Neuronal stem cell (in vitro differentiated cells): ENCODE data around the gene MAB21L4.

ENCODE experiments used
- DNase-seq: peaks from one replicate; pipeline ENCODE4 v3.0.0-alpha.2; 2013; ENCODE audit warnings: low spot score
- H2AFZ ChIP-seq: one replicate; pipeline ENCODE4 v1.6.1; 2013; ENCODE audit warnings: mild to moderate bottlenecking, low read length, inconsistent platforms
- H2AK5ac ChIP-seq: 2 replicates; pipeline ENCODE4 v1.6.1; 2013; ENCODE audit warnings: low read depth, mild to moderate bottlenecking, inconsistent platforms, low read length, moderate library complexity, mixed read lengths
- H2BK120ac ChIP-seq: 2 replicates; pipeline ENCODE4 v1.6.1; 2013; ENCODE audit warnings: low read depth, mild to moderate bottlenecking, inconsistent platforms, low read length, moderate library complexity, mixed read lengths
- H2BK12ac ChIP-seq: one replicate; pipeline ENCODE4 v1.6.1; 2013; ENCODE audit warnings: low read length, inconsistent platforms
- H2BK15ac ChIP-seq: 2 replicates; pipeline ENCODE4 v1.6.1; 2013; ENCODE audit warnings: mild to moderate bottlenecking, low read length, inconsistent platforms, mixed read lengths
- H2BK5ac ChIP-seq: one replicate; pipeline ENCODE4 v1.6.1; 2013; ENCODE audit warnings: inconsistent platforms, mild to moderate bottlenecking, low read length, moderate library complexity
- H3K14ac ChIP-seq: one replicate; pipeline ENCODE4 v1.6.1; 2013; ENCODE audit warnings: low read length, inconsistent platforms
- H3K18ac ChIP-seq: 2 replicates; pipeline ENCODE4 v1.6.1; 2013; ENCODE audit warnings: low read length, inconsistent platforms
- H3K23ac ChIP-seq: 2 replicates; pipeline ENCODE4 v1.6.1; 2013; ENCODE audit warnings: low read depth, mild to moderate bottlenecking, mixed read lengths, low read length, inconsistent platforms; ENCODE audit not compliant: poor library complexity
- H3K27ac ChIP-seq: replicated peaks from 3 replicates; pipeline ENCODE4 v1.5.1; 2013; ENCODE audit warnings: low read length, inconsistent platforms
- H3K27me3 ChIP-seq, 3 experiments: 2 replicates each; pipeline ENCODE4 v1.6.1; 2013; ENCODE audit warnings: low read length in 3 of 3, mild to moderate bottlenecking in 2 of 3, inconsistent platforms in 1 of 3, low read depth in 1 of 3, mixed read lengths in 1 of 3, moderate library complexity in 1 of 3; ENCODE audit not compliant: control insufficient read depth in 3 of 3, insufficient read depth in 3 of 3
- H3K36me3 ChIP-seq, 2 donors: replicated peaks in 1 of 2; 2 replicates each; pipeline ENCODE4 v1.6.1; 2013; ENCODE audit warnings: low read length in 2 of 2; ENCODE audit not compliant: control insufficient read depth in 2 of 2, insufficient read depth in 2 of 2
- H3K4ac ChIP-seq: 2 replicates; pipeline ENCODE4 v1.6.1; 2013; ENCODE audit warnings: inconsistent platforms, mild to moderate bottlenecking, low read length, moderate library complexity
- H3K4me1 ChIP-seq, 2 donors: 1 replicate in 1 of 2; 2 replicates in 1 of 2; pipeline ENCODE4 v1.6.1; 2013; ENCODE audit warnings: low read length in 2 of 2, low read depth in 1 of 2; ENCODE audit not compliant: control insufficient read depth in 2 of 2, insufficient read depth in 1 of 2
- H3K4me2 ChIP-seq: one replicate; pipeline ENCODE4 v1.6.1; 2013; ENCODE audit warnings: mild to moderate bottlenecking, low read length, inconsistent platforms; ENCODE audit not compliant: insufficient read depth, poor library complexity, severe bottlenecking
- H3K4me3 ChIP-seq, 2 donors: 2 replicates each; pipeline ENCODE4 v1.5.1; 2013; ENCODE audit warnings: low read length in 2 of 2, mild to moderate bottlenecking in 2 of 2, inconsistent platforms in 1 of 2, moderate library complexity in 1 of 2
- H3K79me1 ChIP-seq: one replicate; pipeline ENCODE4 v1.6.1; 2013; ENCODE audit warnings: low read depth, mild to moderate bottlenecking, inconsistent platforms, low read length, moderate library complexity
- H3K9ac ChIP-seq: one replicate; pipeline ENCODE4 v1.6.1; 2013; ENCODE audit warnings: mild to moderate bottlenecking, low read depth, low read length, inconsistent platforms; ENCODE audit not compliant: poor library complexity
- H3K9me3 ChIP-seq, 2 donors: replicated peaks in 1 of 2; 2 replicates each; pipeline versions ENCODE3 to v1.6.1; 2013; ENCODE audit warnings: low read length in 2 of 2, mild to moderate bottlenecking in 2 of 2, inconsistent platforms in 1 of 2, low read depth in 1 of 2, mixed read lengths in 1 of 2, moderate library complexity in 1 of 2; ENCODE audit not compliant: control insufficient read depth in 2 of 2, insufficient read depth in 1 of 2
- H4K8ac ChIP-seq: one replicate; pipeline ENCODE4 v1.6.1; 2013; ENCODE audit warnings: low read depth, mild to moderate bottlenecking, inconsistent platforms, low read length, moderate library complexity
- H4K91ac ChIP-seq: one replicate; pipeline ENCODE4 v1.6.1; 2013; ENCODE audit warnings: low read length, low read depth, mild to moderate bottlenecking, inconsistent platforms; ENCODE audit not compliant: poor library complexity
- WGBS, 2 donors: extraction: QIAGEN DNeasy Blood & Tissue Kit; methylation state at CpG; one replicate each; pipeline ENCODE4 v1.1.7; 2013; ENCODE audit warnings: missing lambda C conversion rate in 2 of 2, mixed read lengths in 1 of 2; ENCODE audit not compliant: insufficient read length in 2 of 2, insufficient replicate concordance in 1 of 2; ENCODE audit errors: extremely low coverage in 2 of 2; 5-methylcytosine and 5-hydroxymethylcytosine counted together

MAB21L4 gene

GRCh38 chr2:240933966-240934700, 38.2 kb upstream of the MAB21L4 start:
- H2BK12ac ChIP-seq: no peak overlapping the region
- H3K36me3 ChIP-seq: no peaks in the 10 kb centered on the region
- H2BK15ac ChIP-seq: no peak overlapping the region
- no peak for DNase-seq
- no peak overlapping the region for H2BK5ac ChIP-seq
- H2AK5ac ChIP-seq: peak overlapping the region; percentile 60
- peak overlapping the region; percentile 2 for H3K18ac ChIP-seq
- no peak overlapping the region for H4K91ac ChIP-seq
- H3K4me3 ChIP-seq: no peak overlapping the region
- H3K23ac ChIP-seq: no peak overlapping the region
- no peaks in the 10 kb centered on the region for H3K4me1 ChIP-seq
- H3K27ac ChIP-seq: no peak overlapping the region
- H3K9ac ChIP-seq: no peak overlapping the region
- no CpG with 5 or more reads among the region's 23 CpGs for WGBS, 2 donors
- no peak overlapping the region for H3K4me2 ChIP-seq
- no peak overlapping the region for H2AFZ ChIP-seq
- no peak overlapping the region for H4K8ac ChIP-seq
- no peaks in the 10 kb centered on the region for H3K79me1 ChIP-seq
- peaks cover 0 to 48% (median 0%) of the 10 kb centered on the region in 3 experiments for H3K27me3 ChIP-seq
- H3K4ac ChIP-seq: no peak overlapping the region
- no peak overlapping the region for H2BK120ac ChIP-seq
- H3K9me3 ChIP-seq: peaks cover 0 to 6% of the 10 kb centered on the region in 2 donors
- peak overlapping the region; percentile 71 for H3K14ac ChIP-seq

DNA sequence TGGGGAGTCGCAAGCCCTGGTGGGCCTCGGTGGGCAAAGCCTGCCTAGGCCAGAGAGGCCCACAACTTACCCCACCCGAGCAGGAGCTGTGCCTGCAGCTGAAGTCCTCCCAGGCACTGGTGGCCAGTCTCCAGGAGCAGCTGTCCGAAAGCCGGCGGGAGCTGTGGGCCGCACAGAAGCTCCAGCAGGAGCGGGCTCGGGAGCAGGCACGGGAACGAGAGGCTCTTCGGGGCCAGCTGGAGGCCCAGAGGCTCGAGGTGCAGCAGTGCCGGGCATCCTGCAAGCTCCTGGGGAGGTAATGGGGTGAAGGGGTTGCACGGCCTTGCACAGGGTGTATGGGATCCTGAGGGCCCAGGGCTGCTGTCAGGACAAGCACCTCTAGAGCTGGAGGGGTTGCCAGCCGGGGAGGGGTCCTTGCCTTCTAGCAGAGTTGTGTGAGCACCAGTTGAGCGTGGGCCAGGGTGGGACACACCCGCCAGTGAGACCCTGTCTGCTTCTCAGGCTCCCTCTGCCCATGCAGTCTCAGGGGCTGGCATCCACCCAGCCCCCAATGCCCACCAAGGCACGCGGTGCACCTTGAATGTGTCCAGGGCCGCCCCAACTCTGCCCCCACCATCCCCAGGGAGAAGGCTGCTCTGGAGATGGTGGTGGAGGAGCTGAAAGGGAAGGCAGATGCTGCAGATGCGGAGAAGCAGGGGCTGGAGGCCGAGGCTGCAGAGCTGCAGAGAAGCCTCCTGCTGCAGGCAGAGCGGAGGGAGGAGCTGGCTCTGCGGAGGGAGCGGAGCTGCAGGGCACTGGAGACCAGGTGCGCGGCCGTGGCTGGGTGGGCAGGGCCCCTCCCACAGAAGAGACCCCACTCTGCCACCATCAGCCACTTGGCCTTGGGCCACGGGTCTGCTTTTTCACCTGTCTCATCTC, 37.4 kb upstream of the MAB21L4 start:
- Histone ChIP-seq H2BK12ac (peak overlapping the region; percentile 22), H3K4me1 (no peaks in the 10 kb centered on the region), H2BK120ac (peak overlapping the region; percentile 72), H3K79me1 (no peaks in the 10 kb centered on the region), H3K4ac (no peak overlapping the region), H3K9ac (peak overlapping the region; percentile 77), H4K8ac (no peak overlapping the region), H2BK15ac (no peak overlapping the region), H3K4me2 (no peak overlapping the region), H3K36me3 (no peaks in the 10 kb centered on the region), H3K9me3 (peaks cover 0 to 6% of the 10 kb centered on the region in 2 donors), H3K27me3 (peaks cover 0 to 56% (median 0%) of the 10 kb centered on the region in 3 experiments), H3K27ac (no peak overlapping the region), H3K14ac (peak overlapping the region; percentile 71), H3K23ac (no peak overlapping the region), H3K4me3 (no peak overlapping the region), H2AK5ac (peak overlapping the region; percentile 60), H2AFZ (no peak overlapping the region), H4K91ac (no peak overlapping the region), H2BK5ac (no peak overlapping the region), H3K18ac (peak overlapping the region; percentile 28)
- DNase-seq: no peak
- WGBS, 2 donors: no CpG with 5 or more reads among the region's 30 CpGs

DNA sequence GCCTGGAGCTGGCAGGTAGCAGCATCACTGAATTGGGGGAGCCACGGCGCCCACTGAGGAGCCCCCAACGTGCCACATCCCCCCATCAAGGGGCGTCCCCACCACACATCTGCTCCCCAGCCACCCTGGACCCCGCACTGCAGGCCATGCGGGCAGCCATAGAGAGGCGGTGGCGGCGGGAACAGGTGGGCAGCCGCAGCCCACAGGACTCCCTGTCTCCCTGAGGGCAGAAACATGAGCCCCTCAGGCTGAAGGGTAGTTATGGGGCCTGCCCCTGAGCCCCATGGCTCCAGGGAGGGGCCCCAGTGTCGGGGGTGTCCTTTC, 36.7 kb upstream of the MAB21L4 start:
- Histone ChIP-seq H2AFZ (no peak overlapping the region), H3K14ac (no peak overlapping the region), H2BK120ac (no peak overlapping the region), H3K36me3 (no peaks in the 10 kb centered on the region), H3K4me1 (no peaks in the 10 kb centered on the region), H3K4me3 (no peak overlapping the region), H3K27ac (no peak overlapping the region), H4K91ac (no peak overlapping the region), H3K4me2 (no peak overlapping the region), H3K23ac (no peak overlapping the region), H2BK15ac (no peak overlapping the region), H3K9ac (no peak overlapping the region), H3K18ac (peak overlapping the region; percentile 48), H3K9me3 (peaks cover 0 to 6% of the 10 kb centered on the region in 2 donors), H2AK5ac (peak overlapping the region; percentile 66), H3K4ac (no peak overlapping the region), H2BK5ac (no peak overlapping the region), H3K27me3 (peaks cover 0 to 57% (median 0%) of the 10 kb centered on the region in 3 experiments), H3K79me1 (no peaks in the 10 kb centered on the region), H2BK12ac (no peak overlapping the region), H4K8ac (no peak overlapping the region)
- DNase-seq: no peak
- WGBS, 2 donors: no CpG with 5 or more reads among the region's 11 CpGs
